HG02588 (cell line): ENCODE results near the gene SAP30BP.

Experiments
- ATAC-seq: cut with Tn5 transposase; IDR thresholded peaks from one replicate; pipeline ENCODE4 v1.9.1; 2021; ENCODE audit warnings: mild to moderate bottlenecking, moderate library complexity; ENCODE audit not compliant: unreplicated experiment

Gene SAP30BP

GRCh38 chr17:75707079-75707571 lies 40.0 kb downstream of the SAP30BP start:
- ATAC-seq = no peak

DNA sequence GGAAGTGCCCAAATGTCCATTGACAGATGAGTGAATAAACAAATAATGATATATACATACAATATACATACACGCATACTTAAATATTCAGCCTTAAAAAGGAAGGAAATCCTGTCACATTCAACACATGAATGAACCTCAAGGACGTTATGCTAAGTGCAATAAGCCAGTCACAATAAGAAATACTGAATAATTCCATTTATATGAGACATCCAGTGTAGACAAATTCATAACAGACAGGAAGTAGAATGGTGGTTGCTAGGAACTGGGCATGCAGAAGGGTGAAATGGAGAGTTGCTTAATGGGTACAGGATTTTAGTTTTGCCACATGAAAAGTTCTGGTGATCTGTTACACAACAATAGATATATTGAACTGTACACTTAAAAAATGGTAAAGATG lies 45.3 kb downstream of the SAP30BP start:
- ATAC-seq = no peak

DNA sequence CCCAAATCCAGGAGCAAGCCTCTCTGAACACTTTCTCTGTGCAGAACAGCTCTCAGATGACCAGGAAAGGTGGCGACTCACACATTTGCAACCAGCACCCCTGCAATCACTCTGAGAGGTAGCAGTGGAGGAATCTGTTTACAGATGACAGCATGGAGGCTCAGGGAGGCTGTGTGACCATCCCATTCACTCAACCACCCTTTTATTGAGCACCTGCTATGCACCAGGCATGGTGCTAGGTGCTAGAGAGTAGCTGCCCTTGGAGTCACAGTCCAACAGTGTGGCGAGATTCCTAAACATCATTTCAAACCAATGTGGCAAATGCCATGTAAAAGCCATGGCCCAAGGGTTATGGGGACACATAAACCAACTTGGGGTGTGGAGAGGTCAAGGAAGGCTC lies 52.6 kb downstream of the SAP30BP start:
- ATAC-seq = no peak

DNA sequence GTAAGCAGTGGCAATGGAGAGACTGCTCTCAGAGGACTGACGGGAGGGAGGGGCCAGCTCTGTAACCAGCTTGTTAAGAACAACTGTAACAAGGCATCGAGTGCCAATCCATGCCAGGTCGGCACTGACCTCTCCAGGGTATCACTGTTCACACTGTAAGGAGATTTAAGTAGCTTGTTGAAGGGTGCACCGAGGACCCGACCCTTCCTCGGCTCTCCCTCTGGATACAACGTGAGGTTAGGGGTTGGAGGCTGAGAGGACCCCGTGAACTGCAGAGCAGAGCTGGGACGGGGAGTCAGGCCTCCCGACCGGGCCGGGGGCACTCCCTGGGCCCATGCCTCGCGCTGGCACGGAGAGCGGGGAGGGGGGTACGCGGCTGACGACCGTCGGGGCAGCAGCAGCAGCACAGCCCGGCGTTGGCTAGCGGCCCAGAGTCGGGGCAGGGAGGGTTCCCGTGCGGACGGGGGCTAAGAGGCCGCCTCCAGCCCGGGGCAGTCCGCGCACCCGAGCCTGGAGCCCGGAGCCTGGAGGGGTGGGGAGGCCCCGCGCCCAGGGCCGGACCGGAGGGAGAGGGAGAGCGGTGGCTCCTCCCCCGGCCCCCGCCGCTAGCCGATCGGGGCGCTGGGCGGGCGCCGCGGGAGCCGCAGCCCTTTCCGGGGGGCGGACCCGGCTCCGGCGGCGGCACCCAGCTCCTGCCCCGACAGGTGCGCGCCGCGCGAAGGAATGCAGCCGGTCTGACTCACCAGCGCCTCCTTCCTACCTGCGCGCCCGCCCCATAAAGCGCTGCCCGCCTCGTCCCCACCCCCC lies 53.7 kb downstream of the SAP30BP start, which contains the start of gene ITGB4:
ITGB4 (plus strand) TSS at position 804 of the 807 bp plus-strand sequence. CDS start 3,245 bp downstream, outside the sequence.
- ATAC-seq = no peak

GRCh38 chr17:75721463-75722011 lies 54.4 kb downstream of the SAP30BP start:
- no peak for ATAC-seq

- ATAC-seq = no peak
These were observed 54.9 kb downstream of the SAP30BP start for GRCh38 chr17:75722076-75722475.

DNA sequence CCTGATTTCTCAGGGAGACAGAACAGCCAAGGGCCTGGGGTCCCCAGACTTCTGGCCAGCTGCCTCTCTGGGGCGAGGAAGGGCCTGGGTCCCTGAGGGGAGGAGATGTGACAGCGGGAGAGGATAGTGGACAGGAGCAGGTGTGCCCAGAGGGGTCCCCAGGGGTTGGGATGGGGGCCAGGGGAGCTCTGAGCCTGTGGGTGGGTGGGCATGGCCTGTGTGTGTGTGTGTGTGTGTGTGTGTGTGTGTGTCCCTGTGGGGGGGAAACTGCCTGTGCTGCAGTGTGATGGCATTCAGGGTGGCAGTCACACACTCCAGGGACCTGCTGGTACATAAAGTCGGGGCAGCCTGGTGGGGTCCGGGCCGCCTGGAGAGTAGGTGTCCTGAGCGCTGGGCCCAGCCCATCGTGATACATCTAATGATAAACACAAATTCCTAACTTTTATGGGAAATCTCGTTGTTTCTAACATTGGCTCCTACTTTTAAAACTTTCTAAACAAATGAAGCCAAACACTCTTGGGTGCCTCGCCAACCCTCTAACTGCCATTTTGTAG lies 55.5 kb downstream of the SAP30BP start:
- ATAC-seq = no peak

- ATAC-seq = no peak
These were observed 56.2 kb downstream of the SAP30BP start for GRCh38 chr17:75723171-75723930.

DNA sequence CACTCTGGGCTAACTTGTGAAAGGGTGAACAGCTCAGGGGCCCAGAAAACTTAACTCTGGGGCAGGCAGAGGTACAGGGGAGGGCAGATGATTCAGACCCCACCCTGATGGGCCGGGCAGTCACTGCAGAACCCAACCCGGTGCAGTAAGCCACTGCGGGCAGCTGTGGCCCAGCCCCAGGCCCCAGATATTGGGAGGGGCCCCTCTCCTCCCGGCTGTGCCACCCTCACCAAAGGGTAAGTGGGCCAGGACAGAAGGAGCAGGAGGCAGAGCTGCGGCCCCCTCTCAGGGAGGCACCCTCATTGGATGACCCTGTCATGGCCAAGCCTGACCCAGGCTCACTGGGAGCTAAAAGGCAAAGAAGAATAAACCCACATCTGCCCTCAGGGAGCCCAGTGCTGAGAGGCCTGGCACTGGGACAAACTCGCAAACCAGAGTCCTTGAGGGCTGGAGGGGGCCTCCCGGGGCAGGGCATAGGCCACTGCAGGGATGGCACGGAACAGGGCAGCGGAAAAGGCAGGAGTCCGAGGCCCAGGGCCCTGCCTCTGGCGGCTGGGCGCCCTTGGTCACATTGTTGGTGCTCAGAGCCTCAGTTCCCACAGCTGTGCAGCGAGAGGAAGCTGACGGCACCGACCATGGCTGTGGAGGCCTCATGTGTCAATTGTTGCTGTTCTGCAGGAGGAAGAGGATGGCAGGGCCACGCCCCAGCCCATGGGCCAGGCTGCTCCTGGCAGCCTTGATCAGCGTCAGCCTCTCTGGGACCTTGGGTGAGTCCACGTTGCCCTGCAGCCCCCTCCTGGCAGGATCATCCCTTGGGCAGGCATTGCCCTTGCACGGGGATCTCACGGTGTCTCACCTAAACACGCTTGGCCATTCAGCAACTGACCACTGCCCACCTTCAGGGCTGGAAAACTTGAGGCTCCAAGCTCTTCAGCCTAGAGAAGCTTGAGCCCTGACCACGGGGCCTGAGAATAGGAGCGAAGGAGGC lies 57.2 kb downstream of the SAP30BP start:
- no peak for ATAC-seq

DNA sequence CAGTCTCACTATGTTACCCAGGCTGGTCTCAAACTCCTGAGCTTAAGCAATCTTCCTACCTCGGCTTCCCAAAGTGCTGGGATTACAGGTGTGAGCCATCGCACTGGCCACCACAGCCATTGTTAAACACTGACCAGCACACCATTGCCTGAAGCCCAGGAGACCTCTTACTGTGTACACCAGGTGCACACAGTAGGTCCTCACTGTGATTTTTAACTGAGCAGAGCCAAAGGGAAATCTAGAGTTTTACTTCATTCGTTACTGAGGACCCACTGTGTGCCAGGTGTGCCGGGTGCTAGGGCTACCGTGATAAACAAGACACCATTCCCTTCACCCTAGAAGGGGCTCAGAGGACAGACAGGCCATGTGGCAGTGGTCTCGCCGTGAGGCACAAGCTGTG lies 58.4 kb downstream of the SAP30BP start:
- no peak for ATAC-seq

- no peak for ATAC-seq
These were observed 60.3 kb downstream of the SAP30BP start for GRCh38 chr17:75727391-75727790.

DNA sequence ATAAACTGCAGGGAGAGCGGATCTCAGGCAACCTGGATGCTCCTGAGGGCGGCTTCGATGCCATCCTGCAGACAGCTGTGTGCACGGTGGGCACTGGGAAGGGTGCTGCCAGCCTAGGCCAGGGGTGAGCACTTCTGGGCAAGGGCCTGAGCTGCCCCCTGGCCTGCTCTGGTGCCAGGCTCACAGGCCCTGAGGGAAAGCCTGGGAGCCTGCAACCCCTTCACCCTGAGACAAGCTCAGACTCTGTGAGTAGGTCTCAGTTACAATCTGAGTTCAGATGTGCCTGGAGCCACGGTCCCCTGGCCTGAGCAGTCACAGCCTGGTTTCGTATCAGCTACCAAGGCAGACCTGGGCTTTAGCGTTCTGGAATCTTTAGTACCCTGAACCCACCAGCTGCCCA lies 62.2 kb downstream of the SAP30BP start:
- ATAC-seq = no peak

DNA sequence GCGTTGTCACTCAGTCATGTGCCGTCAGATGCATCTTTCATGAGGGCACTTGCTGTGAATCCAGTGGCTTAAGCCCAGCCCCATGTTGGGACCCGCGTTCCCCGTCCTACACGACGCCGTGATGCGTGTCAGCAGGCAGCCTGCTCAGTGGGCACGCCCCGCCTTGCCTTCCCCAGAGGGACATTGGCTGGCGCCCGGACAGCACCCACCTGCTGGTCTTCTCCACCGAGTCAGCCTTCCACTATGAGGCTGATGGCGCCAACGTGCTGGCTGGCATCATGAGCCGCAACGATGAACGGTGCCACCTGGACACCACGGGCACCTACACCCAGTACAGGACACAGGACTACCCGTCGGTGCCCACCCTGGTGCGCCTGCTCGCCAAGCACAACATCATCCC lies 62.9 kb downstream of the SAP30BP start:
- ATAC-seq = no peak

- no peak for ATAC-seq
These were observed 64.1 kb downstream of the SAP30BP start for GRCh38 chr17:75731086-75731715.

GRCh38 chr17:75731716-75732498 lies 64.8 kb downstream of the SAP30BP start:
- ATAC-seq = no peak

DNA sequence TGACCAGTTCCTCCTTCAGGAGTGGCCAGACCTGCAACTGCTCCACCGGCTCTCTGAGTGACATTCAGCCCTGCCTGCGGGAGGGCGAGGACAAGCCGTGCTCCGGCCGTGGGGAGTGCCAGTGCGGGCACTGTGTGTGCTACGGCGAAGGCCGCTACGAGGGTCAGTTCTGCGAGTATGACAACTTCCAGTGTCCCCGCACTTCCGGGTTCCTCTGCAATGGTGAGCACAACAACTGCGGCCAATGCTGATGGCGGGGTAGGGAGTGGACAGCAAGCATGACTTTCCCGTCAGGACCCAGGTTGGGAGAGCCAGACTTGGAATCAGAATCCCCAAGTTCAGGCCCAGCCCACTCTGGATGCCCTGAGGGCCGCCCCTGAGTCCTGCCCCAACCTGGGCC lies 66.3 kb downstream of the SAP30BP start:
- ATAC-seq = no peak

DNA sequence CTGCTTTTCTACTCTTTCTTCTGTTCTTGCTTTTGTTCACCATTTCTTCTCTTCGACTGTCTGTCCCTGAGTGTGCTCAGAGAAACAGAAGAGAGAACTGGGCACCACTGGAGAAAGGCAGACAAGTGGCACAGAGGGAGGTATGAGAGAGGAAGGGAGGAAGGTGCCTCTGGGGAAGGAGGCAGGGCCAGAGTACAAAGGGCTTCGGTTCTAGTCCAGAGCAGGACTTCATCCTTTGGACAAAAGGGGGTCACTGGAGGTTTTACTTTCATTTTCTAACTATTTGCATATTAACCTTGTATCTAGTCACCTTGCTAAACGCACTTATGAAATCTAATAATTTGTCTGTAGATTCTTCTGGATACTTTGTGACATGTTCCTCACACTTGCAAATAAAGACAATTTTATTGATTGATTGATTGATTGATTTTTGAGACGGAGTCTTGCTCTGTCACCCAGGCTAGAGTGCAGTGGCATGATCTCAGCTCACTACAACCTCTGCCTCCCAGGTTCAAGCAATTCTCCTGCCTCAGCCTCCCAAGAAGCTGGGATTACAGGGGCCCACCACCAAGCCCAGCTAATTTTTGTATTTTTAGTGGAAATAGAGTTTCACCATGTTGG lies 67.6 kb downstream of the SAP30BP start:
- ATAC-seq = no peak

DNA sequence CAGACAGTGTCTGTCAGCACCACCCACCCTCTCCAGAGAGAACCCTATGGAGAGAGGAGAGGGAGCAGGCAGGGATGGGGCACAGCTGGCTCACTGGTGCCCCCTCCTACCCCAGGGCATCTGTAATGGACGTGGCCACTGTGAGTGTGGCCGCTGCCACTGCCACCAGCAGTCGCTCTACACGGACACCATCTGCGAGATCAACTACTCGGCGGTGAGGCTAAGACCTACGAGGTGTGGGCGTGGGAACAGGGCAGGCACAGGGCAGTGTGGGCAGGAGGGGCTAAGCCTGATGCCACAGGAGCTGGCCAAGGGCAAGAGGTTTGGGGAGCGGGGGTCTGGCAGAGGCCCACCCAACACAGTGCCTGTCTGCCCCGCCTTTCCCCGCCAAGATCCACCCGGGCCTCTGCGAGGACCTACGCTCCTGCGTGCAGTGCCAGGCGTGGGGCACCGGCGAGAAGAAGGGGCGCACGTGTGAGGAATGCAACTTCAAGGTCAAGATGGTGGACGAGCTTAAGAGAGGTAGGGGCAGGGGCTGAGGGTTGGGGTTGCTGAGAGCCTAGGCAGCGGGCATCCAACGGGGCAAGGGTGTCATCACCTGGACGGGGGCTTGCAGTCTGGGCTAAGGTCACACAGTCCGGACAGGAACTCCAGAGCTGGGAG lies 69.2 kb downstream of the SAP30BP start:
- ATAC-seq = no peak
